HG03097 (cell line): ENCODE data around the gene PHIP.
"Not testable (repeated sequence)": the region's sequence is repeated elsewhere in the genome, so short reads cannot be mapped to it uniquely, and the experiment has no call there.

ENCODE experiments used
- ATAC-seq: cut with Tn5 transposase; IDR thresholded peaks from one replicate; pipeline ENCODE4 v1.9.1; 2021; ENCODE audit not compliant: unreplicated experiment, low FRiP score

The PHIP gene

GRCh38 chr6:78947962-78948361, 130.1 kb downstream of the PHIP start:
- no peak for ATAC-seq

DNA sequence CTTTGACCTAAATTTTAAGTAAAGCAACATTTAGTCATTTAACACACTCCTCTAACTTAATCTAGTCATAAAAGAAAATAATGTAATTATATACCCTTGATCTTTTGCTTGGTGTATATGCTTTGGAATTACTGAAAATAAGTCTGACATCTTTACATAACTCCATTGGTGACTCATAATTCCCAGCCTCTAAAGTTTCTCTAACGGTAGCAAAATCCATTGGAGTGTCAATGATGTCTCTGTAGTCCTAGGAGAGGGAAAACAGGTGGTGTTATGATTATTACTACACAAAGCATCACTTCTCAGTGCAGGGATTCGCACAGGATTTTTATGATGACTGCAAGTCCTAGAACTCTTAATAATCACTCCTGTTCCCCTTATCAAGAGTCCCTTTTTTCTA, 130.5 kb downstream of the PHIP start:
- no peak for ATAC-seq

DNA sequence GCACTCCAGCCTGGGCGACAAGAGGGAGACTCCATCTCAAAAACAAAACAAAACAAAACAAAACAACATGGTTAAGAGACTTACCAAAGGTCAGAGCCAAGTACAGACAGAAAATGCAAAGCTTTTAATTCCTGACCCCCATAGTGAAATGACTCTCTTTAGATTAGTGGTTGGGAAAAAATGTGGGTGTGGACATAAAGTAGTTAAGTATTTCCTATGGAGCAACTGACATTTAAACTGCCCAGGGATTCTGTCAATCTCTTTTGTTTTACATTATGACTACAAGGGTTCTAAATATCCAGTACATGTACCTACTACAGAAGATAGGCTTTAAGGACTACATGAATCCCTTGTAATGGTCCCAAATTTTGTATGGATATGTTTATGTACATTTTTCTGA, 135.6 kb downstream of the PHIP start:
- ATAC-seq: no peak

GRCh38 chr6:78936515-78936914, 141.5 kb downstream of the PHIP start:
- no peak for ATAC-seq

- no peak for ATAC-seq
Measured at GRCh38 chr6:78935553-78935952, 142.5 kb downstream of the PHIP start.

- no peak for ATAC-seq
Measured at GRCh38 chr6:78925317-78925716, 152.7 kb downstream of the PHIP start.

DNA sequence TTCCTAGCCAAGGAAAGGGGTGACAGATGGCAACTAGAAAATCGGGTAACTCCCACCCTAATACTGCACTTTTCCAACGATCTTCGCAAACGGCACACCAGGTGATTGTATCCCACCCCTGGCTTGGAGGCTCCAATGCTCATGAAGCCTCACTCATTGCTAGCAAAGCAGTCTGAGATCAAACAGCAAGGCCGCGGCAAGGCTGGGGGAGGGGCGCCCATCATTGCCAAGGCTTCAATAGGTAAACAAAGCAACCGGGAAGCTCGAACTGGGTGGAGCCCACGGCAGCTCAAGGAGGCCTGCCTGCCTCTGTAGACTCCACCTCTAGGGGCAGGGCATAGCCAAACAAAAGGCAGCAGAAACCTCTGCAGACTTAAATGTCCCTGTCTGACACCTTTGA, 156.9 kb downstream of the PHIP start:
- ATAC-seq: not testable (repeated sequence)

- no peak for ATAC-seq
Measured at GRCh38 chr6:78917788-78918187, 160.3 kb downstream of the PHIP start.

DNA sequence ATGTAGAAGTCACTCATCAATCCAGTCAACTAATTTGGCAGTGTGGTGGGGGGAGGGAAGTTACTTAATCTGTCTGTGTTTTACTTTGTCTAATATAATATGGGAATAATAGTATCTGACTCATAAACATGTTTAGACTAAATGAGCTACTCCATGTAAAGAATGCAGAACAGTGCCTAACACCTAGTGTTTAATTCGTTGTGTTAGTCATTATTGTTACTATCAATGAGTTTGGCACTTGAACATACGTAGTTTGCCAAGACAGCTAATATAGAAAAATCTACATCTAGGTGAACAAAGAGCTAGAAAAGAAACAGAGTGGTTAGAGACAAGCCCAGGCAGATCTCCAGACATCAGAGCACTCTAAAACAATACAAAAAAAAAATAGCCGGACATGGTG, 161.6 kb downstream of the PHIP start:
- ATAC-seq: no peak

- no peak for ATAC-seq
Measured at GRCh38 chr6:78911218-78911940, 166.7 kb downstream of the PHIP start.

DNA sequence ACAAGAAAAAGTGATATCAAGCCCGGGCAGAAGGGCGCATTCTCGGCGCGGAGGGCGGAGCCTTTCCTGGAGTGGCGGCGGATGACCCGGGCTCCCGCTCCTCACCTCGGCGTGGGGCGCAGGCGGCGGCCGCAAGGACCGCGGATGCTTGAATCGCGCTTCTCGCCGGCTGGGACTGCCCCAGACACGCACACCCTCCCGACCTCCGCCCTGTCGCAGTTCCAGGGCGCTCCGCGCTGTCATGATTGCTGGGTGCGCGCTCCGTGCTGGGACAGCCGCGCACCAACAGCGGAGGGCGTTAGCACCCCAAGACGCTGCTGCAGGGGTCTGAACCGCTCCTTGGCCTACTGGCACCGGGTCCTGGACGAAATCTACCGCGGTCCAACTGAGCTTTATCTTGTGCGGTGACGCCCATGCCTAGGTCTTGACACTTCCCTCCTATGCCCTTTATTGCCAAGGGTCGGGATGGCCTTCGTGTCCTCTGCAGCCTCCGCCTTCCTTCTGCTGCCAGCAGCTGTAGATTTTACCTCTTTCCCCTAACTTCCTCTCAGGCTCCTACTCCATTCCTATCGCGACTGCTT, 167.4 kb downstream of the PHIP start:
- ATAC-seq: no peak

- ATAC-seq: no peak
Measured at GRCh38 chr6:78910010-78910409, 168.0 kb downstream of the PHIP start.

DNA sequence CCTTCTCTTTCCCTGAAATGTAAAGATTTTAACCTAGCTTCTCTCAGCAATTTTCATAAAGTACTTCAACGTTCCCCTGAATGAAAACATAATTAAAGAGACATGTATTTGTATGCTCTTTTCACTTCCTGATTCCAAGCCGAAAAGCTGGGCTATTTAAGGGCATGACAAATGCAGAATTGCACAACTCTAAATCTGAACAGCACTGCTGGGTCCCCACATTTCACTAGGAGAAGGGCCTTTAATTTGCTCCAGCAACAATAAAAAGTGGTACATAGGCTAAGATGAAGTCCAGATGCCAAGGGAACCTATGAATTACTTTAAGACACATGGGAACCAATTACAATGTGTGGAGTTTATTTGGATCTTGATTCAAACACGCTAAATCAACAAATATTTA, 168.7 kb downstream of the PHIP start:
- ATAC-seq: no peak

DNA sequence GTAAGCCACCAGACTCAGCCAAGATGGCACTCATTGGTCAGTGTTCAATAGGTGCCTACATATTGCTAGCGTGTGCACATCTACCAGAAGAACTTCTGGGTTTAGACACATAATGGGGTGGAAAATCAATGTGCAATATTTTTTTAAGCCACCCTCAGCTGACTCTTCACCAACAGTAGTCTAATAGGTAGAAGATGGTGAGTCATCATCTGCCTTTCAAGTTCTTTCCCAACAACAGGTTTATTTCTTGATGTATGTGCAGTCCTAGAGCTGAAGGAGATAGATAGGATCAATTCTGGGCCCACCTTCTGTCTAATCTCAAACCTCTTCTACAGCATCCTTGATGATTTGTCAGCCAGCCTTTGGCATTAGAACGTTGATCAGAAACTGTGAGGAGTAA, 169.4 kb downstream of the PHIP start:
- ATAC-seq: no peak

GRCh38 chr6:78896227-78896626, 181.8 kb downstream of the PHIP start:
- ATAC-seq: no peak

DNA sequence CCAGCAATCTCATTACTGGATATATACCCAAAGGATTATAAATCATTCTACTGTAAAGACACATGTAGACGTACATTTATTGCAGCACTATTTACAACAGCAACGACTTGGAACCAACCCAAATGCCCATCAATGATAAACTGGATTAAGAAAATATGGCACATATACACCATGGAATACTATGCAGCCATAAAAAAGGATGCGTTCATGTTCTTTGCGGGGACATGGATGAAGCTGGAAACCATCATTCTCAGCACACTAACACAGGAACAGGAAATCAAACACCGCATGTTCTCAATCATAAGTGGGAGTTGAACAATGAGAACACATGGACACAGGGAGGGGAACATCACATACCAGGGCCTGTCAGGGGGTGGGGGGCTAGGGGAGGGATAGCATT, 188.2 kb downstream of the PHIP start:
- not testable (repeated sequence) for ATAC-seq
